OCI-LY7 (cell line): Measurements from ENCODE around the gene HDAC4.

Source experiments
- CTCF ChIP-seq: fragments of 200-600 bp; sonication (generic); conservative IDR thresholded peaks from 2 replicates; pipeline ENCODE4 v1.5.1; 2014; ENCODE audit warnings: mild to moderate bottlenecking, antibody characterized with exemption, low read length, moderate library complexity, mixed read lengths
- EZH2phosphoT487 ChIP-seq: fragments of 200-600 bp; sonication (generic); IDR thresholded peaks from 2 replicates; pipeline ENCODE4 v1.6.1; 2018; ENCODE audit warnings: low read depth, borderline replicate concordance, mild to moderate bottlenecking, mixed run types, antibody characterized with exemption, low read length, moderate library complexity, mixed read lengths

GRCh38 chr2:239098288-239098970, 302.4 kb downstream of the HDAC4 start:
- TF ChIP-seq EZH2phosphoT487 (no peak), CTCF (no peak)
